Femur (tissue), 1 donor: Measurements from ENCODE around the gene HEXIM1.

Experiments used
- DNase-seq: peaks from one replicate; pipeline ENCODE4 v3.0.0-alpha.2; 2017

Gene HEXIM1

DNA sequence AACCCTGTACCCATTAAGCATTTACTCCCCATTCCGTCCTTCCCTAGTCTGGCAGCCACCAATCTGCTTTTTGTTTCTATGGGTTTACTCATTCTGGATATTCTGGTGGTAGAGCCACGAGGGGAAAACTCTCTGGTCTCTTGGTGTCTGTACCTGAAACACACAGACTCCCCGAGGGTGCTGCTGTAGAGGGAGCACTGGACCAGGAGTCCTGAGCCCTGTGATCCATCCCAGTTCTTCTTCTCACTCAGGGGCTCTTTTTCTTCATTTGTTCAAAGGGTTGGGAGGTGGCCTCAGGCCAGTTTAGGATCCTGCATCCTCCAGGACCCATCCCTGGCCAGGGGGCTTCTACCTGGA is 27.5 kb downstream of the HEXIM1 start:
- no peak for DNase-seq

DNA sequence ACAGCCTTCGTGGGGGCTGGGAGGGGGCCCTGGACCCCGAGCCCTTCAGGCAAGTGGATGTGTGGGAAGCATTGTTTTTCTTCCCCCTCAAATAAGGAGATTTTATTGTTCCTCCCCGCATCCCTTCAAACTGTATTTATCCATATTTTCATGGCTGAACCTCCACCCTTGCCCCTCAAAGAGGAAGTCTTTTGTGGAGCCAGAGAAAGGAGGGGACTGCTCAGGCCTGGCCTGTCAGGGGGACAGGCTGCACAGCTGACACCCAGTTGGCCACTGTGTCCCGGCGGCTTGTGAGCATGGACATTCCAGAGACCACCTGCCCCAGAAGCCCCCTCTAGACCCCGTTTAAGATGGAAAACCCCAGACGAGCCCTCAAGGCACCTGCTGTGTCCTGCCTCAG is 29.3 kb downstream of the HEXIM1 start:
- DNase-seq = no peak

DNA sequence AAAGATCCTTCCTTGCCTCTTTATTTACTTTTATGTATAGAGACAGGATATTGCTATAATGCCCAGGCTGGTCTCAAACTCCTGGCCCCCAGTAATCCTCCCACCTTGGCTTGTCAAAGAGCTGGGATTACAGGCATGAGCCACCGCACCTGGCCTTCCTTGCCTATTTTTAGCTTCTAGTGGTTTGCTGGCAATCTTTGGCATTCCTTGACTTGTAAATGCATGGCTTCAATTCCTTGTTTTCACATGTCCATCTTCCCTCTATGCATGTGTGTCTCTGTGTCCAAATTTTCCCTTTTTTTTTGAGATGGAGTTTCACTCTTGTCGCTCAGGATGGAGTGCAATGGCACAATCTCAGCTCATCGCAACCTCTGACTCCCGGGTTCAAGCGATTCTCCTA is 35.9 kb downstream of the HEXIM1 start:
- DNase-seq = no peak

GRCh38 chr17:45186801-45187354 is 38.6 kb downstream of the HEXIM1 start:
- no peak for DNase-seq

- no peak for DNase-seq
Measured at GRCh38 chr17:45189009-45189408, 40.7 kb downstream of the HEXIM1 start.

DNA sequence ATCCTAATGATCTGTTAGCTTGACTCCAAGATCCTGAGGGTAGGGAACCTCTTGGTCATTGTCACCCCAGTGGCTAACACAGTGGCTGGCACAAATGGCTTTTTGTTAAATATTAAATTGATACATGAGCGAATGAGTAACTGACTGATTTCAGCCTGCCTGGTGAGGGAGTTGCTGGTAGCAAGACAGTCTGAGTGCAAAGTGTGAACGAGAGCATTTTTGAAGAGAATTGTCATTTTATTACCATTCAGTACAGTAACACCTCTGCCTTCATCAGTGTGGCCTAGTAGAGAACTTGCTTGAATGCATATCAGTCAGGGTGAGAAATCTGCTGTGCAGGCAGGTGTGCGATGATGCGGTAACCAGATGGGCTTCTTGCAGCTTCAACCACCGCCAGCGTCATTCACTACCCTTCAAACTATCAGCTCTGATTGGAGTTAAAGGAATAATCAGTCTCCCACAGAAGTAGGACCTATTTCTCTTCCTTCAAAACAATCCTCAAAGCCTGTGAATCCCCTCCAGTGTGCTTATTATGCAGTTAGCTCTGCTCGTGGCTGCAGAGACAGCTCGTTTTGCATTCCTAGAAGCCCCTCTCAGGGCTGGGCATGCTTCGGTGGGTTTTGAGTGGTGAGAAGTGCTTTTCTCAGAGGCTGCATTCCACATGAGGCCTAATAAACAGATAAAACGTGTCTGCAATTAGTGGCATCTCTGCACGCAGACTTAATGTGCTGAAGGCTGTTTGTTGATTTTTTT is 42.4 kb downstream of the HEXIM1 start:
- DNase-seq = no peak

GRCh38 chr17:45195424-45195823 is 47.1 kb downstream of the HEXIM1 start:
- no peak for DNase-seq

- DNase-seq = no peak
Measured at GRCh38 chr17:45197108-45197507, 48.8 kb downstream of the HEXIM1 start.

- peak; percentile 94 for DNase-seq
Measured at GRCh38 chr17:45197555-45198334, 49.5 kb downstream of the HEXIM1 start.

- DNase-seq = no peak
Measured at GRCh38 chr17:45200701-45201100, 52.4 kb downstream of the HEXIM1 start.

DNA sequence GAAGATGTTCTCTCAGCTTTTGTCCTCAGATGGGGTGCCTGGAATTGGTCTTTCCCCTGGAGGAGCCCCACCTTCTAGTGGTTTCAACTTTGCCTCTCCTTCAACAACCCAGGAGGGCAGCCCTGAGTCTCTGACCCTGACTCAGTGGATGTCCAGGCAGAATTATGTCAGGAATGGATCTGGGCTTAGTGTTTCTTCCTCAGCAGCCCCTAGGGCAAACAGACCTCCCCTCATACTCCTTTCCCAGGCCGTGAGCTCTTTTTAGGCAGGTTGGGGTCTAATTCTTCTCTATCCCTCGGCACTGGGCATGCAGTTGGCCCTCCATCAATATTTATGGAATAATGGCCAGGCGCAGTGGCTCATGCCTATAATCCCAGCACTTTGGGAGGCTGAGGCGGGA is 53.2 kb downstream of the HEXIM1 start:
- DNase-seq = no peak
